Skin epidermis (tissue), 12 donors: ENCODE data around the gene TXNDC2.
A peak's percentile ranks its signal among the peaks of the same experiment; 100 is the strongest.

Experiments used
- H3K27ac ChIP-seq, 21 experiments: fragments of 200-600 bp; sonication (generic) in 11 of 21; one replicate each; pipeline ENCODE4 v1.5.0; 2020; ENCODE audit warnings: mild to moderate bottlenecking in 3 of 21, inconsistent platforms in 2 of 21, moderate library complexity in 2 of 21
- H3K4me3 ChIP-seq, 7 experiments: fragments of 200-600 bp; sonication (generic) in 2 of 7; one replicate each; pipeline ENCODE4 v1.5.0; 2020; ENCODE audit warnings: inconsistent platforms in 2 of 7, mild to moderate bottlenecking in 2 of 7, moderate library complexity in 1 of 7

The TXNDC2 gene

DNA sequence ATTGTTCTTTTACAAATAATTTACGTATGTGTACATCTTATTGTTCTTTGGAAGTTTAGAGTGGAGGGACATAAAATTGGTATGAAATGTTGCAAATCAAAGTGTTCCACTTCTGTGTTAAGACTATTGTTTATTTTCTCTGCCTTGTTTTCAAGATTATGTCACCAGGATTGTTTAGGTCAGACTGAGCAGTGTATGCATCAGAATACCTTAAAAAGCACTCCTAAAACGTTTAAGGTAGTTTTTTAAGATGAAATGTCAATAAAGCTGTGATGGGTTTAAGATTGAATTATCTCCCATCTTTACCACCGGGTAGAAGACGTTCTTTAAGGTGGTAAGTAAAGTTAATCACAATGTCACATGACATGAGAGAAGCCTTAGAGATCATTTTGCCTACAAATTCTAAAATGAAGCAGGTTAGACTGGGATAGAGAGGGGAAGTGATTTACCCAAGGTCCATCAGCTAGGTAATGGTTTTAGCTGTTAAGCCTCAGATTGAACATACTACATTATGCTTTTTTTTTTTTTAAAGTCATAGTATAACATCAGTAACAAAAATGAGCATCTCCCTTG lies 38.7 kb downstream of the TXNDC2 start:
- peak overlapping the region in 1 of 21 experiments; percentile 14 for H3K27ac ChIP-seq

DNA sequence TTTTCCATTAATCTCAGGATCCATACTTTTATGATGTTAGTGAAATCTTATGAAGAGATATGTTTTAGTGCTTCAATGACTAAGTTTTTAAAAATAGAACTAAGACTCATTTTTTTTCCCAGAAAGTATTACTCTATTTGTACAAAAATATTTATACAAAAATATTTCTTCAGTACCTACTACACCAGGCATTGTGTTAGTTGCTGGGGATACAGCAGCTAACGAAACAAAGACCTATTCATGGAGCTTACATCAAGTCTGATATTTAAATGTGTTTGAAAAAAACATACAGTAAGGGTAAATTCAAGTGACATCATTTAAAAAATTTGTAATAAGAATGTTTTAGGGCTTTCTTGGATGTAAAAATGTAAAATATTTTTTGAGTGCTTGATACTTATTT lies 39.6 kb downstream of the TXNDC2 start:
- Histone ChIP-seq H3K27ac (no peak overlapping the region), H3K4me3 (no peak overlapping the region)

More for the DNA sequence above, 38.7 kb downstream of the TXNDC2 start:
- H3K4me3 ChIP-seq: no peak overlapping the region

DNA sequence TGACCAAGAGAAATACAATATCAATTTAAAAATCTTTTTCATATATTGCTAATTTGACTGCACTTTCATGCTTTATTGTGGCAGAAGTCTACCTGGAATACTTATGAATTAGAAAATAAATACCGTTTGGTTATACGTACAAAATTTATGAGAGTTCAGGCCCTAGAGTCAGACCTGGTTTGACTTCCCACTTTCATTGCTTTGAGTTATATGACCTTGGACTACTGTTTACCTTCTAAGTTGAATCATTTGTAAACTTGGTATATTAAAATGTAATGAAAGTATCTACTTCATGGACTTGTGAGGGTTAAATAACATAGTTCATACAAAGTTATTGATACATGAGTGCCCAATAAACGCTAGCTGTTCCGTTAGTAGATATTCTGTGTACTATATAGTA lies 40.0 kb downstream of the TXNDC2 start:
- Histone ChIP-seq H3K27ac (no peak overlapping the region), H3K4me3 (no peak overlapping the region)

DNA sequence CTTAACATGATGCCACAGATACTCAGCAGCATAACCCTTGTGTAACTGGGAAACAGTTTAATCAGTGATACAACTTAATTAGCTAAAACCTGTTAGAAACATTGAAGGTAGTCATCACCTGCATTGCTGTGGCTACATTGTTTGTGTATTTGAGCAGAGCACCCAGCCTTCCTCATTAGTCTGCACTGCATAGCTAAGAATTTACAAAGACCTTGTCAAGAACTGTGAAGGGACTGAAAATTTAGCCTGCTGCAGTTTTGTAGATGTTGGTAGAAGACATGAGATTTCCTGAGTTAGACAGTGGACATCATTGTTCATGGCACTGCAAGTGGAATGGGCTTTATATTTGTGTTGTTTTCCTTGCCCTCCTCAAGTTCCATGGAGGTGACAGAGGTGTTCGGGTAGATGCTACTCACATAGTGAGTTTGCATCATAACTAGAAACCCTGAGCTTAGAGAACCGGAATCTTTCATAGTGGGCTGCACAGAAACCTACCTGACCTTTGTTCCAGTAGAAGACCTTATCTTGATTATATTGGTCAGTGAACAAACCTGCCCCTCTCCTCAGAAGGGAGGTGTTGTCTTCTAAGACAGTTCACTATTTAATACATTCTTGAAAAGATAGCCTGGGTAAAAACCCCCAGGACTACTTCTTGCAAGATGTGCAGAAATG lies 40.6 kb downstream of the TXNDC2 start:
- Histone ChIP-seq H3K27ac (no peak overlapping the region), H3K4me3 (no peak overlapping the region)

DNA sequence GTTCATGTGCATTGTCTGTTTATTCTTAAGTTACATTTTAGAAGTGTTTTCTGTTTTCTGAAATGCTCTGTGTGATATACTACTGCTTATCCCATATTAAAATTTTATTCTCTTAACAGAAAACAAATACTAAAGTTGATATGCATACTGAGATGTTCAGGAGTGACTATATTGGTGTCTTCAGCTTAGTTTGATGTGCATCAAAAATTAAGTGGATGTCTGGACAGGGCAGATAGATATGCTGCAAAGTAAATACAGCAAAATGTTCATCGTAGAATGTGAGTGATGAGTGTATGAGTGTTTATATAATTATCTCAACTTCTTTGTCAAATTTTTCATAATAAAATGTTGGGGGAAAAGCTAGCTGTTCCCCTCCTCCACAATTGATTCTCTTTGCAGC lies 41.2 kb downstream of the TXNDC2 start:
- no peak overlapping the region for H3K4me3 ChIP-seq
- no peak overlapping the region for H3K27ac ChIP-seq

DNA sequence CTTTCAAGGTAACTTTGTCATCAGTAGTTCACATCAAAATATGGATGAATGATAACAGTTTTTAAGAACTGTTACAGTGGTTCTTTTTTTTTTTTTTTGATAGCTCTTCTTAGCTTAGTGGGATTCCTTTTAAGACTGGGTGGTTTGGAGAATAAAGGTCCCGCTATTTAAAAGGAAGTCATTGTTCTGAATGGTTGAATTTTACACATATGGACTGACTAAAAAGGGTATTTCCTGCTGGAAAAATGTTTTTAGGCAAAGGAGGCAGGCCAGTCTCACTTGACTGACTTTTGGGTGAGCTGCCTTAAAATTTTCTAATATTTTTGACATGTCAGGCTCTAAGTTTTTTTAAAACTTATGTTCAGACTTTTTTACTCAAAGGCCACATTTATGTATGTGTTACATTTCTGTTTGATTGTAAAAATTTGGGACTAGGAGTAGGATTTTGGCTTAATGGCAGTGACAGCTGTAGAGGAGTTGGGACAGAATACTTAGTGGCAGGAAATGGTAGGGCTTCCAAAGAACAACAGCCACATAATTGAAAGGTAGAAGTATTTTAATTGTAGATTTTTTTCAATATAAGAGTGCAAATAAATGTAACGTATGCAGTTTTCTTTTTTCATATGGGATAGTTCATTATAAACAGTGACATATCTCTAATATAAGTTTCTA lies 41.8 kb downstream of the TXNDC2 start:
- no peak overlapping the region for H3K4me3 ChIP-seq
- H3K27ac ChIP-seq: no peak overlapping the region

DNA sequence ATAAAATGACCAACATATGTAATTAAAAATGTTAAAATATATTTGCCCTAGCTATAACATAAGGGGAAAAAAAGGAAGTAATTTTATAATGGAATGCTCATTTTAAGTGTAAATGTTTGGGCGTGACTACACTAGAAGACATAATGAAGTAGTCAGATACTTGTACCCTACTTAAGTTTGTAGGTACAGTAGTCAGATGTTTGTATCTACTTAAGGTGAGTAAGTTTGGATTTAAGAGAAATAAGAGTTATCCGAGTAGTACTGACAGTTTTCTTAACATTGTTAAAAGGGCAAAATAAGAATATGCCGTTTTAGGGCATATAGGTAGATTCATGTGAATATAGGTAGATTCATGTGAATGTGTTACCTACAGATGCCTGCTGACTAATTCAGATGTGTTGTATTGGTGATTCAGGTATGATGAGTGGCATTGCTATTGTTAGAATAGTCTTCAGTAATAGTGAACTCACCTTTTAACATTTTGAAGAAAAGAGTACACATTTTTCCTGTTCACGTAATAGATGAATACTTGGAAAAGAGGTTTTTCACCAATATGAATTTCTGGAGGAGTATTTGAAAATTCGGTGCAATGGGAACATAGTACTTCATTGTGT lies 43.0 kb downstream of the TXNDC2 start:
- Histone ChIP-seq H3K4me3 (no peak overlapping the region), H3K27ac (no peak overlapping the region)

DNA sequence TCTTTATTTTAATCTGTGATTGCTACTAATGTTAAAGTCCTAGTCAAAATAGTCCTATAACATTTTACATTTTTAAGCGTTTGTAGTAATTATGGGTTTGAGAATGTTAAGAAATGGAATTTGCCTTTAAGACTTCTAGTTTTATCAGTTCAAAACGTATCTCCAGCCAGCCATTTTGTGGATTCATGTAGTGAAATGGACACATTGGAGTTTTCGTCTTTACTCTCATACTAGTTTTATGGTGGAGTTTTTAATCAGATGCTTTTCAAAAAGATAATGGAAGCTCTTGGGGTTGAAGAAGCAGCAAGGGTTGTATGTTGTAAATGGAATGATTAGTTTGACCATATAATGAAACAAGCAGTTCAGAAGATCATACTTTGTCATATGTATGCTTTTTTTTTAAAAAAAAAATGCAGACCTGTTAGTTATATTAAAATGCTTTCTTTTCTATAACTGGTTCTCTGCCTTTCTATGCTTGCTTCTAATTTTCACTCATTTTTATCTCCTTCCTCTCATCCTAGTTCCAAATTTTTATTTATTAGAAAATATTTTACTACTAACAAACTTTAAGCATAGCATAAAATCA lies 44.6 kb downstream of the TXNDC2 start:
- no peak overlapping the region for H3K27ac ChIP-seq

DNA sequence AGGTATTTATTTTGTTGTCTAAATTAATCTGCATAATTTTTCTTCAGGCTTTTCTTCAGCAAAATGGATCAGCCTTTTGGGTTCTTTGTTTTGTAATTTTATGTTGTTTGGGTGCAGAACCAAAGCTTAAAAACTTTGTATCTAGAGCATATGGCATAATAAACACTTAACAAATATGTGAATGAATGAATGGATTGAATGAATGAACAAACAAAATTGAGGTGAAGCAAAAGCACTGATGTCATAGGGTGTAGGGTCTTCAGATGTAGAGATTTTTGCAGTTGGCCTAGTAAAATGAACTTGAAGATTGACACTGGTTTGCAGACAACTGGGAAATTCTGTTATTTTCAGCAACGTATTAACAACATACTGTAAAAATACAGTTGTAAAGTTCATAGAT lies 45.4 kb downstream of the TXNDC2 start:
- Histone ChIP-seq H3K27ac (no peak overlapping the region), H3K4me3 (no peak overlapping the region)

More for the DNA sequence above, 44.6 kb downstream of the TXNDC2 start:
- no peak overlapping the region for H3K4me3 ChIP-seq

DNA sequence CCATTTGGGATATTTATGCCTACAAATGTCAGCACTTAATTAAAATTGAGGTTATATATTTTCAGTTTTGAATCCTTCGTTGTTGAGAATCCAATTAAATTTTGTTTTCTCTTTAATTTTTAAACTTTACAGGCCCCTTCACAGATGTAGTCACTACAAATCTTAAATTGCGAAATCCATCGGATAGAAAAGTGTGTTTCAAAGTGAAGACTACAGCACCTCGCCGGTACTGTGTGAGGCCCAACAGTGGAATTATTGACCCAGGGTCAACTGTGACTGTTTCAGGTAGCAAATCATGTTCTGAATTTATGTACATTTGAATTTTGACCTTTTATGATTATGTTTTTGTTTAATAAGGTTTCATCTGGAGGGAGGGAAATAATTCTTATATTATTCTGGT lies 45.9 kb downstream of the TXNDC2 start:
- Histone ChIP-seq H3K4me3 (no peak overlapping the region), H3K27ac (no peak overlapping the region)

DNA sequence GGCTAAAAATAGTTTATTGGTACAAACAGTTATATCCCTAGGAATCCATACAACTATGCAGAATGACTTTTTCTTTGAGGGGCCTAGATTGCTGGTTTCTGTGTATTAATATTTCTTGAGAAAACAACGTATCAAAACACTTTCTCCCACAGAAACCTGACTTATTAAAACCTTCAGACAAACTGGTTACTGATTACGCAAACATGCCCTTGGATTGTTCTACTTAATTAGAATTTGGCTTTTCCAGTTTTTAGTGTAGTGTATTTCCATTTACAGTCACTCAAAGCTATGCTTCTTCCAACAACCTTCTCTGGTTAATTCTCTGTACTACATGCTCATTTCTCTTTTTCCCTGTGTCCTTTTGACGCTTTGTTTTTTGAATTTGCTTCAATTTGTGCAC lies 48.1 kb downstream of the TXNDC2 start:
- H3K27ac ChIP-seq: no peak overlapping the region
- no peak overlapping the region for H3K4me3 ChIP-seq

DNA sequence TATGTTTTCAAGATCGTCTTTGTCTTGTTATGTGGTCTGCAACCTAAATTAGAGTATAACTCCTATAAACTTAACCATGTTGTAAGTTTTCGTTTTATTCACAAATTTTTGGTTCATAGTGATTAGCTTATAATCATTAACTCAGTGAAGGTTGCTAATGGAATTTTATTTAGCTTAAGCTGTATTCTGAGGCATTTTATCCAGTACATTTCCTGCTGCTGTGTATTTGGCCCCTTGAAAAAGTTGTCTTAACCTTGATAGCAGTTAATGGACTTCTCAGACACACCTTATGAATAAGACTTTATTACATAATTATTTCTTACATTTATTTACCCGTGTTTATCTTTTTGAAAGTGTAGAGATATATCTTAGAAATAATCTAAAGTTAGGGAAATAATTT lies 48.5 kb downstream of the TXNDC2 start:
- Histone ChIP-seq H3K27ac (no peak overlapping the region), H3K4me3 (no peak overlapping the region)
